Loucy (cell line): ENCODE results near the gene GATB.

ENCODE experiments used
- CTCF ChIP-seq: fragments of 200-600 bp; sonication (generic); conservative IDR thresholded peaks from 2 replicates; pipeline ENCODE4 v1.5.1; 2014; ENCODE audit warnings: mild to moderate bottlenecking, antibody characterized with exemption, low read length
- EZH2phosphoT487 ChIP-seq: fragments of 200-600 bp; IDR thresholded peaks from 2 replicates; pipeline ENCODE4 v1.6.1; 2018; ENCODE audit warnings: antibody characterized with exemption, mild to moderate bottlenecking, moderate library complexity, borderline replicate concordance

- TF ChIP-seq CTCF (no peak), EZH2phosphoT487 (no peak)
Observed at GRCh38 chr4:151638295-151638858, 122.4 kb downstream of the GATB start.
